Gastrocnemius medialis (tissue), 4 donors: ENCODE data around the gene VPS45. TPM values are rescaled to one million over a fixed set of nuclear protein-coding genes. Genes with fewer than 3 reads are reported as not detected.

ENCODE experiments used
- ATAC-seq, 2 donors: fragments of 150-250 bp; one replicate each; pipeline ENCODE4 v1.9.1; 2016
- DNase-seq, 2 donors: peaks; one replicate each; pipeline ENCODE4 v3.0.0-alpha.2; 2019
- H3K27ac ChIP-seq, 4 donors: fragments of 200-600 bp; sonication (generic); 1 replicate in 1 of 4; 2 replicates in 3 of 4; pipeline ENCODE4 v1.5.1; 2016 to 2018; ENCODE audit warnings: mild to moderate bottlenecking in 2 of 4, moderate library complexity in 1 of 4
- H3K27me3 ChIP-seq, 3 donors: fragments of 200-600 bp; sonication (generic) in 2 of 3; 1 replicate in 1 of 3; 2 replicates in 2 of 3; pipeline versions ENCODE4 v1.5.1 to v1.6.0; 2016 to 2019; ENCODE audit warnings: mild to moderate bottlenecking in 1 of 3, moderate library complexity in 1 of 3
- H3K36me3 ChIP-seq, 2 donors: fragments of 200-600 bp; sonication (generic) in 1 of 2; one replicate each; pipeline ENCODE4 v1.5.1; 2017 to 2018
- H3K4me1 ChIP-seq, 2 donors: fragments of 200-600 bp; sonication (generic) in 1 of 2; one replicate each; pipeline ENCODE4 v1.5.1; 2016 to 2017; ENCODE audit warnings: mild to moderate bottlenecking in 2 of 2
- H3K4me3 ChIP-seq, 4 donors: fragments of 200-600 bp; sonication (generic) in 3 of 4; 1 replicate in 1 of 4; 2 replicates in 3 of 4; pipeline ENCODE4 v1.5.1; 2016 to 2019; ENCODE audit warnings: mild to moderate bottlenecking in 2 of 4
- H3K9me3 ChIP-seq, 3 donors: fragments of 200-600 bp; sonication (generic) in 2 of 3; 1 replicate in 1 of 3; 2 replicates in 2 of 3; pipeline ENCODE4 v1.5.1; 2016 to 2019
- CTCF ChIP-seq, 5 experiments: fragments of 450-650 bp in 3 of 5; fragments of 200-600 bp in 2 of 5; sonication (generic) in 2 of 5; IDR thresholded peaks in 4 of 5; conservative IDR thresholded peaks in 1 of 5; 1 replicate in 4 of 5; 2 replicates in 1 of 5; pipeline ENCODE4 v1.5.1; 2016 to 2019; ENCODE audit warnings: antibody characterized with exemption in 5 of 5, mild to moderate bottlenecking in 3 of 5, moderate library complexity in 3 of 5
- POLR2A ChIP-seq, 2 donors: fragments of 450-650 bp; IDR thresholded peaks; one replicate each; pipeline ENCODE4 v1.6.1; 2017; ENCODE audit warnings: antibody characterized with exemption in 2 of 2, mild to moderate bottlenecking in 2 of 2, moderate library complexity in 2 of 2
- in situ Hi-C, 4 donors: fragments of 200-750 bp; cut with MboI; loops; one replicate each; pipeline versions ENCODE4 v1.15.0 to v1.8.0; 2017; ENCODE audit warnings: low sequenced_read_pairs in 4 of 4
- intact Hi-C: fragments of 100-400 bp; cut with DNase I; formaldehyde crosslinking; loops from one replicate; pipeline ENCODE4 v1.15.1; 2023; ENCODE audit warnings: low total_unique reads
- total RNA-seq, 4 donors: library from RNA; depleted of rRNA; stranded (reverse); fragments of >200 nt; gene quantifications; one replicate each; pipeline versions ENCODE4 v1.1.0 to v1.2.3, GENCODE V29; 2016

Gene VPS45
- total RNA-seq, 4 donors from 2014 or later: 17.0 to 30.3 (median 24.7) TPM

- H3K9me3 ChIP-seq: no peaks in the 10 kb centered on the region
- H3K4me1 ChIP-seq: peaks cover 0 to under 1% of the 10 kb centered on the region in 2 donors
- no peaks in the 10 kb centered on the region for H3K27me3 ChIP-seq
- no peak overlapping the region for H3K4me3 ChIP-seq
- intact Hi-C loops: loop anchor here (1.0 to 5.0 kb wide), 3 partner anchors 77 to 206 kb away; no protein-coding TSS in a partner anchor
- H3K27ac ChIP-seq: no peak overlapping the region
- DNase-seq (peak; percentile 36 to 61), ATAC-seq (peak; percentile 60 to 62)
- no peaks in the 10 kb centered on the region for H3K36me3 ChIP-seq
- in situ Hi-C loops: loop anchor here in 3 of 4 donors (5.0 kb wide), 2 partner anchors 92 to 97 kb away; no protein-coding TSS in a partner anchor
- TF ChIP-seq CTCF (IDR thresholded peaks at IDR 0.05 in 4 of 5, conservative IDR thresholded peaks at IDR 0.05 in 1 of 5) (peak; percentile 73 to 86 (median 84)), POLR2A (IDR thresholded peaks at IDR 0.05) (no peak)
These were observed 101.5 kb downstream of the VPS45 start for GRCh38 chr1:150168960-150169601.

- TF ChIP-seq POLR2A (IDR thresholded peaks at IDR 0.05): no peak
- no peak for TF ChIP-seq CTCF (IDR thresholded peaks at IDR 0.05 in 4 of 5, conservative IDR thresholded peaks at IDR 0.05 in 1 of 5)
- Histone ChIP-seq H3K4me1 (no peaks in the 10 kb centered on the region), H3K36me3 (no peaks in the 10 kb centered on the region), H3K27ac (no peak overlapping the region), H3K4me3 (no peak overlapping the region), H3K9me3 (no peaks in the 10 kb centered on the region), H3K27me3 (no peaks in the 10 kb centered on the region)
- intact Hi-C loops: no loop called here
- DNase-seq (no peak), ATAC-seq (no peak)
- in situ Hi-C loops: loop anchor here in 2 of 4 donors (5.0 to 10.0 kb wide), 2 partner anchors 97 to 210 kb away; no protein-coding TSS in a partner anchor
These were observed 104.2 kb downstream of the VPS45 start for GRCh38 chr1:150171801-150172200.

GRCh38 chr1:150173141-150173585, 105.6 kb downstream of the VPS45 start:
- no peaks in the 10 kb centered on the region for H3K36me3 ChIP-seq
- in situ Hi-C loops: loop anchor here in 2 of 4 donors (5.0 to 10.0 kb wide), 2 partner anchors 98 to 211 kb away; no protein-coding TSS in a partner anchor
- DNase-seq: no peak

GRCh38 chr1:150176593-150176992, 109.0 kb downstream of the VPS45 start:
- in situ Hi-C loops: loop anchor here in 2 of 4 donors (10.0 to 25.0 kb wide), 2 partner anchors 102 to 214 kb away; no protein-coding TSS in a partner anchor
- Histone ChIP-seq H3K27me3 (no peaks in the 10 kb centered on the region), H3K9me3 (no peaks in the 10 kb centered on the region), H3K4me3 (no peak overlapping the region), H3K27ac (no peak overlapping the region), H3K36me3 (no peaks in the 10 kb centered on the region), H3K4me1 (no peaks in the 10 kb centered on the region)
- intact Hi-C loops: no loop called here
- TF ChIP-seq POLR2A (IDR thresholded peaks at IDR 0.05) (no peak), CTCF (IDR thresholded peaks at IDR 0.05 in 4 of 5, conservative IDR thresholded peaks at IDR 0.05 in 1 of 5) (no peak)
- DNase-seq (no peak), ATAC-seq (no peak)

More at GRCh38 chr1:150173141-150173585, 105.6 kb downstream of the VPS45 start:
- TF ChIP-seq CTCF (IDR thresholded peaks at IDR 0.05 in 4 of 5, conservative IDR thresholded peaks at IDR 0.05 in 1 of 5) (no peak), POLR2A (IDR thresholded peaks at IDR 0.05) (no peak)
- intact Hi-C loops: no loop called here
- no peak overlapping the region for H3K27ac ChIP-seq
- H3K9me3 ChIP-seq: no peaks in the 10 kb centered on the region
- no peaks in the 10 kb centered on the region for H3K27me3 ChIP-seq
- ATAC-seq: no peak
- H3K4me1 ChIP-seq: no peaks in the 10 kb centered on the region
- H3K4me3 ChIP-seq: no peak overlapping the region
